WTC11 (cell line): ENCODE measurements around the gene ZNF397. TPM values are rescaled to one million over a fixed set of nuclear protein-coding genes. Genes with fewer than 3 reads are reported as not detected.

Source experiments
- ATAC-seq: fragments of 200-7000 bp; cut with Tn5 transposase; 2 replicates; pipeline ENCODE4 v1.10.0; 2021; ENCODE audit warnings: mild to moderate bottlenecking, moderate library complexity
- CTCF ChIA-PET: fragments of 300-600 bp; sonication (Branson Sonifier 250); formaldehyde crosslinking; loops from one replicate; lab custom pipeline; 2021; ENCODE audit warnings: antibody characterized with exemption; lab: Charles Lee
- POLR2A ChIA-PET: fragments of 350-600 bp; sonication (Branson Sonifier 250); formaldehyde crosslinking; loops from one replicate; lab custom pipeline; 2021; ENCODE audit warnings: antibody characterized with exemption; lab: Charles Lee
- DNase-seq: peaks from one replicate; pipeline ENCODE4 v3.0.0; 2021; ENCODE audit warnings: low spot score
- H3K27ac Mint-ChIP-seq: 2 replicates; pipeline ENCODE4 v1.8.0; 2021; ENCODE audit warnings: mixed read lengths
- H3K27me3 Mint-ChIP-seq: 2 replicates; pipeline ENCODE4 v1.8.0; 2021; ENCODE audit warnings: low read depth, mild to moderate bottlenecking, moderate library complexity, mixed read lengths
- H3K36me3 Mint-ChIP-seq: 2 replicates; pipeline ENCODE4 v1.8.0; 2021; ENCODE audit warnings: mixed read lengths
- H3K4me1 Mint-ChIP-seq: 2 replicates; pipeline ENCODE4 v1.8.0; 2022; ENCODE audit warnings: mixed read lengths
- H3K4me3 Mint-ChIP-seq: 2 replicates; pipeline ENCODE4 v1.8.0; 2021; ENCODE audit warnings: mild to moderate bottlenecking, moderate library complexity, mixed read lengths
- H3K9me3 Mint-ChIP-seq: 2 replicates; pipeline ENCODE4 v1.8.0; 2021; ENCODE audit warnings: mixed read lengths
- ATF6 ChIP-seq: sonication (generic); formaldehyde crosslinking; IDR thresholded peaks from 2 replicates; pipeline ENCODE4 v1.8.1; 2023; ENCODE audit warnings: mild to moderate bottlenecking, missing genetic modification reagents
- E2F4 ChIP-seq: sonication (generic); formaldehyde crosslinking; IDR thresholded peaks from 2 replicates; pipeline ENCODE4 v1.8.1; 2022; ENCODE audit warnings: low read depth, mild to moderate bottlenecking, moderate library complexity, missing genetic modification reagents, borderline replicate concordance
- ERG ChIP-seq: fragments of 250-450 bp; sonication (Bioruptor Pico); IDR thresholded peaks from 2 replicates; pipeline ENCODE4 v1.8.0; 2021; ENCODE audit warnings: mild to moderate bottlenecking
- GTF2I ChIP-seq: fragments of 250-450 bp; sonication (Bioruptor Pico); conservative IDR thresholded peaks from 2 replicates; pipeline ENCODE4 v1.4.0; 2021; ENCODE audit warnings: mild to moderate bottlenecking
- NR1H2 ChIP-seq: sonication (generic); formaldehyde crosslinking; IDR thresholded peaks from 2 replicates; pipeline ENCODE4 v1.9.0; 2021; ENCODE audit warnings: mild to moderate bottlenecking, moderate library complexity, missing genetic modification reagents
- NR2C2 ChIP-seq: sonication (generic); formaldehyde crosslinking; IDR thresholded peaks from 2 replicates; pipeline ENCODE4 v1.8.0; 2022; ENCODE audit warnings: mild to moderate bottlenecking, missing genetic modification reagents
- PRDM15 ChIP-seq: sonication (generic); formaldehyde crosslinking; IDR thresholded peaks from 2 replicates; pipeline ENCODE4 v1.8.0; 2022; ENCODE audit warnings: missing genetic modification reagents
- PREB ChIP-seq: sonication (generic); formaldehyde crosslinking; IDR thresholded peaks from 2 replicates; pipeline ENCODE4 v1.8.1; 2022; ENCODE audit warnings: mild to moderate bottlenecking, missing genetic modification reagents, moderate library complexity, borderline replicate concordance
- TEAD1 ChIP-seq: sonication (generic); formaldehyde crosslinking; IDR thresholded peaks from 2 replicates; pipeline ENCODE4 v1.8.0; 2022; ENCODE audit warnings: mild to moderate bottlenecking, missing genetic modification reagents
- USF2 ChIP-seq: sonication (generic); formaldehyde crosslinking; IDR thresholded peaks from 2 replicates; pipeline ENCODE4 v1.8.1; 2023; ENCODE audit warnings: mild to moderate bottlenecking, missing genetic modification reagents, moderate library complexity
- ZNF138 ChIP-seq: sonication (generic); formaldehyde crosslinking; conservative IDR thresholded peaks from 2 replicates; pipeline ENCODE4 v1.8.1; 2022; ENCODE audit warnings: mild to moderate bottlenecking, moderate library complexity, missing genetic modification reagents
- ZNF232 ChIP-seq: sonication (generic); formaldehyde crosslinking; IDR thresholded peaks from 2 replicates; pipeline ENCODE4 v1.8.0; 2022; ENCODE audit warnings: mild to moderate bottlenecking, missing genetic modification reagents
- ZNF281 ChIP-seq: sonication (generic); formaldehyde crosslinking; IDR thresholded peaks from 2 replicates; pipeline ENCODE4 v1.8.0; 2023; ENCODE audit warnings: mild to moderate bottlenecking, missing genetic modification reagents
- ZNF416 ChIP-seq: fragments of 250-450 bp; sonication (Bioruptor Pico); IDR thresholded peaks from 2 replicates; pipeline ENCODE4 v1.9.0; 2021; ENCODE audit warnings: mild to moderate bottlenecking, inconsistent platforms
- ZNF671 ChIP-seq: fragments of 250-450 bp; sonication (Bioruptor Pico); IDR thresholded peaks from 2 replicates; pipeline ENCODE4 v1.8.0; 2021; ENCODE audit warnings: mild to moderate bottlenecking
- total RNA-seq: library from RNA; stranded (reverse); gene quantifications from 3 replicates; pipeline ENCODE4 v1.2.3, GENCODE V29; 2021

Gene ZNF397
- total RNA-seq, 1 experiment from 2014 or later: 44.0 TPM

GRCh38 chr18:35278085-35278484 lies 37.3 kb downstream of the ZNF397 start:
- Mint-ChIP-seq H3K4me3 (no peak overlapping the region), H3K4me1 (peaks cover 2% of the 10 kb centered on the region; the same call in 1 of the 2 replicates), H3K27ac (no peak overlapping the region), H3K27me3 (peaks cover 11% of the 10 kb centered on the region; the same call in 1 of the 2 replicates), H3K36me3 (peaks cover 15% of the 10 kb centered on the region), H3K9me3 (peaks cover 45% of the 10 kb centered on the region)
- ATAC-seq (no peak), DNase-seq (no peak)
- TF ChIP-seq ERG (CRISPR knock-in tag) (no peak), GTF2I (no peak), ZNF671 (CRISPR knock-in tag) (no peak), USF2 (no peak), TEAD1 (CRISPR knock-in tag) (no peak), PREB (CRISPR knock-in tag) (no peak), ZNF138 (CRISPR knock-in tag) (no peak), E2F4 (CRISPR knock-in tag) (no peak), PRDM15 (CRISPR knock-in tag) (no peak), NR1H2 (CRISPR knock-in tag) (no peak), ATF6 (CRISPR knock-in tag) (no peak), ZNF281 (CRISPR knock-in tag) (no peak), ZNF416 (CRISPR knock-in tag) (no peak), NR2C2 (CRISPR knock-in tag) (no peak), ZNF232 (CRISPR knock-in tag) (no peak)
- ChIA-PET CTCF (no interaction called here), POLR2A (no interaction called here)
